Renal cortex interstitium (tissue), 15 donors: ENCODE data around the gene TCN1. TPM values are rescaled to one million over a fixed set of nuclear protein-coding genes. Genes with fewer than 3 reads are reported as not detected.
A peak's percentile ranks its signal among the peaks of the same experiment; 100 is the strongest.
"Not testable (repeated sequence)": the region's sequence is repeated elsewhere in the genome, so short reads cannot be mapped to it uniquely, and the experiment has no call there.

ENCODE experiments used
- DNase-seq, 11 donors: peaks; one replicate each; pipeline ENCODE4 v3.0.0-alpha.2; 2013; ENCODE audit warnings: low read depth in 9 of 11, low spot score in 4 of 11; ENCODE audit errors: extremely low read depth in 1 of 11
- long read RNA-seq, 16 experiments: transcript quantifications; one replicate each; lab custom pipeline, GENCODE V29; 2026
- polyA plus RNA-seq, 3 donors: library from polyadenylated mRNA; unstranded; fragments of 120-200 nt; gene quantifications; one replicate each; pipeline ENCODE4 v1.2.1, GENCODE V29; 2013; ENCODE audit not compliant: insufficient read length in 3 of 3

TCN1 gene
- polyA plus RNA-seq = not detected
- long read RNA-seq, donor 1 = 0 reads
- long read RNA-seq, donor 2 = 0 reads
- long read RNA-seq, donor 3 = 0 reads
- long read RNA-seq, donor 4 = 0 reads
- long read RNA-seq, donor 5 = 0 reads
- long read RNA-seq, donor 6 = 0 reads
- long read RNA-seq, donor 7 = 0 reads
- long read RNA-seq, donor 8 = 0 reads
- long read RNA-seq, donor 9 = 0 reads
- long read RNA-seq, donor 10 = 0 reads
- long read RNA-seq, donor 11 = 0 reads
- long read RNA-seq, donor 12 = 0 reads
- long read RNA-seq, donor 13 = 0 reads
- long read RNA-seq, donor 14 = 0 reads
- long read RNA-seq, donor 15 = 0 reads
- long read RNA-seq, donor 16 = 0 reads

- DNase-seq = no peak
Measured at GRCh38 chr11:59866397-59866796, at the start of gene TCN1. Gene TCN1, minus strand, starts transcription at chr11:59866487. Its CDS starts 17 bp downstream, at chr11:59866470.

GRCh38 chr11:59903569-59903968 lies 37.3 kb upstream of the TCN1 start:
- DNase-seq = not testable (repeated sequence)

- DNase-seq = peak in 1 of 11 donors; percentile 5
Measured at GRCh38 chr11:59901306-59901705, 35.0 kb upstream of the TCN1 start.

GRCh38 chr11:59900366-59901126 lies 34.3 kb upstream of the TCN1 start:
- no peak for DNase-seq

- DNase-seq = no peak
Measured at GRCh38 chr11:59899532-59899931, 33.2 kb upstream of the TCN1 start.

GRCh38 chr11:59898650-59899049 lies 32.4 kb upstream of the TCN1 start:
- no peak for DNase-seq

- DNase-seq = no peak
Measured at GRCh38 chr11:59898046-59898445, 31.8 kb upstream of the TCN1 start.

GRCh38 chr11:59894616-59895015 lies 28.3 kb upstream of the TCN1 start:
- DNase-seq = no peak

GRCh38 chr11:59891781-59892181 lies 25.5 kb upstream of the TCN1 start:
- DNase-seq = no peak

- DNase-seq = not testable (repeated sequence)
Measured at GRCh38 chr11:59887156-59887555, 20.9 kb upstream of the TCN1 start.

GRCh38 chr11:59883597-59883996 lies 17.3 kb upstream of the TCN1 start:
- DNase-seq = no peak

GRCh38 chr11:59879567-59879966 lies 13.3 kb upstream of the TCN1 start:
- DNase-seq = no peak

- no peak for DNase-seq
Measured at GRCh38 chr11:59878575-59878974, 12.3 kb upstream of the TCN1 start, which contains the start of gene OOSP3. Gene OOSP3, plus strand, starts transcription at chr11:59878782. Its CDS starts 27 bp downstream, at chr11:59878809.

GRCh38 chr11:59877784-59878183 lies 11.5 kb upstream of the TCN1 start:
- no peak for DNase-seq

- no peak for DNase-seq
Measured at GRCh38 chr11:59877325-59877724, 11.0 kb upstream of the TCN1 start.

- DNase-seq = no peak
Measured at GRCh38 chr11:59875856-59876519, 9.7 kb upstream of the TCN1 start.

- no peak for DNase-seq
Measured at GRCh38 chr11:59872076-59872475, 5.8 kb upstream of the TCN1 start.

- DNase-seq = no peak
Measured at GRCh38 chr11:59867946-59868345, 1.7 kb upstream of the TCN1 start.

- no peak for DNase-seq
Measured at GRCh38 chr11:59866836-59867235, 549 bp upstream of the TCN1 start.

- DNase-seq = no peak
Measured at GRCh38 chr11:59865031-59865430, 1.3 kb downstream of the TCN1 start.
